ENCODE data around the gene PCDHGA1.

DNA sequence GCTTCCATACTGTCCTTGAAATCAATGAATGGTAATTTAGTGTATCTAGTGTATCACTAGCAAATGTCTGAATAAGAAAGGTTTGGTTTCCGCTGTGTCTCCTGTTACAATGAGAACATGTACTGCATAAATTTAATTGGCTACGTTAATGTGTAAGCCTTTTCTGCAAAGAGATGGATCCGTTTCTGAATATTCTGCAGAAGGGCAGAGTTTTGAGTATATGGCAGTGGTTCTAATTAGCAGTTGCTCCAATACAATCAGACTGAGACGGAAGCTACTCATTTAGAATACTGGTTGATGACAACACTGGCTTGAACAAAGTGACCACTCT lies 154.0 kb downstream of the PCDHGA1 start:
- TF ChIP-seq EZH2phosphoT487 (IDR thresholded peaks at IDR 0.05; ENCODE audit: low read length), result no peak
- TF ChIP-seq, protein P1, sequence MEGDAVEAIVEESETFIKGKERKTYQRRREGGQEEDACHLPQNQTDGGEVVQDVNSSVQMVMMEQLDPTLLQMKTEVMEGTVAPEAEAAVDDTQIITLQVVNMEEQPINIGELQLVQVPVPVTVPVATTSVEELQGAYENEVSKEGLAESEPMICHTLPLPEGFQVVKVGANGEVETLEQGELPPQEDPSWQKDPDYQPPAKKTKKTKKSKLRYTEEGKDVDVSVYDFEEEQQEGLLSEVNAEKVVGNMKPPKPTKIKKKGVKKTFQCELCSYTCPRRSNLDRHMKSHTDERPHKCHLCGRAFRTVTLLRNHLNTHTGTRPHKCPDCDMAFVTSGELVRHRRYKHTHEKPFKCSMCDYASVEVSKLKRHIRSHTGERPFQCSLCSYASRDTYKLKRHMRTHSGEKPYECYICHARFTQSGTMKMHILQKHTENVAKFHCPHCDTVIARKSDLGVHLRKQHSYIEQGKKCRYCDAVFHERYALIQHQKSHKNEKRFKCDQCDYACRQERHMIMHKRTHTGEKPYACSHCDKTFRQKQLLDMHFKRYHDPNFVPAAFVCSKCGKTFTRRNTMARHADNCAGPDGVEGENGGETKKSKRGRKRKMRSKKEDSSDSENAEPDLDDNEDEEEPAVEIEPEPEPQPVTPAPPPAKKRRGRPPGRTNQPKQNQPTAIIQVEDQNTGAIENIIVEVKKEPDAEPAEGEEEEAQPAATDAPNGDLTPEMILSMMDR (IDR thresholded peaks at IDR 0.05; ENCODE audit: low read length), result no peak
- no peak for TF ChIP-seq EZH2 (optimal IDR thresholded peaks at IDR 0.05; ENCODE audit: low read depth, low read length)
